ENCODE results near the gene ADCY6.

ADCY6 gene

GRCh38 chr12:48782457-48783395, 6.2 kb downstream of the ADCY6 start:
- DNase-seq, result no peak

GRCh38 chr12:48781750-48782456, 7.0 kb downstream of the ADCY6 start:
- no peak for DNase-seq

- DNase-seq, result no peak
Observed at GRCh38 chr12:48780381-48781025, 8.4 kb downstream of the ADCY6 start.

- DNase-seq, result peak; percentile 77
Observed at GRCh38 chr12:48779869-48780268, 9.0 kb downstream of the ADCY6 start.

GRCh38 chr12:48777501-48778400, 11.1 kb downstream of the ADCY6 start:
- DNase-seq, result no peak

- no peak for DNase-seq
Observed at GRCh38 chr12:48776956-48777355, 11.9 kb downstream of the ADCY6 start.

- no peak for DNase-seq
Observed at GRCh38 chr12:48775991-48776649, 12.8 kb downstream of the ADCY6 start.

GRCh38 chr12:48775299-48775698, 13.6 kb downstream of the ADCY6 start:
- no peak for DNase-seq

GRCh38 chr12:48774516-48774915, 14.4 kb downstream of the ADCY6 start:
- no peak for DNase-seq

GRCh38 chr12:48773686-48774085, 15.2 kb downstream of the ADCY6 start:
- no peak for DNase-seq

- no peak for DNase-seq
Observed at GRCh38 chr12:48771588-48772112, 17.2 kb downstream of the ADCY6 start.

- DNase-seq, result no peak
Observed at GRCh38 chr12:48770756-48771155, 18.1 kb downstream of the ADCY6 start.

- DNase-seq, result no peak
Observed at GRCh38 chr12:48768736-48769135, 20.2 kb downstream of the ADCY6 start.

GRCh38 chr12:48768147-48768546, 20.7 kb downstream of the ADCY6 start:
- DNase-seq, result no peak

GRCh38 chr12:48767521-48767920, 21.4 kb downstream of the ADCY6 start:
- DNase-seq, result no peak

GRCh38 chr12:48767047-48767446, 21.8 kb downstream of the ADCY6 start:
- DNase-seq, result no peak

GRCh38 chr12:48765753-48766162, 23.1 kb downstream of the ADCY6 start:
- DNase-seq, result peak; percentile 77

GRCh38 chr12:48764521-48764920, 24.4 kb downstream of the ADCY6 start:
- no peak for DNase-seq

- no peak for DNase-seq
Observed at GRCh38 chr12:48758737-48759136, 30.2 kb downstream of the ADCY6 start.

GRCh38 chr12:48758186-48758585, 30.7 kb downstream of the ADCY6 start:
- no peak for DNase-seq

GRCh38 chr12:48750769-48751356, 38.0 kb downstream of the ADCY6 start:
- no peak for DNase-seq

Data from GDM1 (cell line).